Measurements from ENCODE around the gene ATP5PB.

ATP5PB gene

DNA sequence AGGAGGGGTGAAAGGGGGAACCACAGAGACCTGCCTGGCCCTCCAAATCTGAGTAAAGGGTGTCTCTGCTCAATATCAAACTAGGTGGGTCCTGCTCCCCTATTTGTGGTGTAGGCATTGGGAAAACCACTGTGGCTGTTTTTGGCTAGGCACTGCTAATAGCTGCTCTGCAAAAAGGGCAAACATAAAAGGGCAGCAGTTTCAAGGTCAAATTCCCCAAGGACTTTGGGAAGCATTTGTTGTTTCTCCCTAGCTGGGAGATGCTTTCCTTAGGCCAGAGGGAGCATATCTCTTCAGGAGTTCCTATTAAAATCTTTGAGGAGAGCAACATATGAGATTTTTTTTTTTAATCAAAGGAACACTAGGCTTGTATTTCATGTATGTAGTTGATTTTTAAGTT is 26.9 kb downstream of the ATP5PB start:
- no peak for DNase-seq

DNA sequence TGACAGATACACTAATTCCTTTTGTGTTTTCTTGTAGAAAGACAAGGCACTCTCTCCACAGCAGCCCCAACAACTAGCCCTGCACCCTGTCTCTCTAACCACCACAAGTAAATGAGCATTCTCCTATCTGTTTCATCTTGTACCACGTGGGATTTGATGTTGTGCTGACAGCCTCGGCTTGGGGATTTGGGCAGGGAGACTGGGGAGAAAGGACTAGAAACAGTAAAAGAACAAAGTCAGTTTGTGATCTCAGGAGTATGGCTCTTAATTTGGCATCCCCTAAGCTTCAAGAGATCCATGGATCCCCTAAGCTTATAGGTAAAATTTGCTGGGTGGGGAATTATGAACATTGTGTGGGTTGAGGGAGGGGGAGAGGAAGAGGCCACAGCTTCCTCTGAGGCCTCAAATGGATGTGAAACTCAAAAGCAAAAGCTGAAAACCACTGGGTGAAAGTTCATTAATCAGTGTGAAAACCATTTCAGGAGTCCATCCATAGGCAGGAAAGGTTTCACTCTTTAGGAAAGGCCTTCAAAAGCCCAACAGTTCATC is 27.6 kb downstream of the ATP5PB start:
- DNase-seq: no peak

DNA sequence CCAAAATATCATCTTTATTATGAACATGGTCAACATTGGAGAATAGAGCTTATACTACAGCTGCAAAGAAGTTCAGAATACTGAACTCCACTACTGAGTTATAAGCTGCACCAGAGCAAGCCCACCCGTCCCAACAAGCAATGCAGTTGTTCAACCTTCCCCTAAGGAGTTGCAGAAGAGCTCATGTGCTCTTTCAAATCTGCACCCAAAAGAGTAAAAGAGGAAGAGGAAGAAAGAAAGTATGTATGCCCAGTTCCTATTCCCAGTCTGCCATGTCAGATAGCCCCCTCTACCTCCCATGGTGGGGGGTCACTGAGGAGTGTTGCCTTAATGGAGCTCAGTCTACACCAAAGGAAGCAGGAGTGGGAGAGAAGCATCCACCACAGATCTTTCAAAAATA is 31.4 kb downstream of the ATP5PB start:
- no peak for DNase-seq

DNA sequence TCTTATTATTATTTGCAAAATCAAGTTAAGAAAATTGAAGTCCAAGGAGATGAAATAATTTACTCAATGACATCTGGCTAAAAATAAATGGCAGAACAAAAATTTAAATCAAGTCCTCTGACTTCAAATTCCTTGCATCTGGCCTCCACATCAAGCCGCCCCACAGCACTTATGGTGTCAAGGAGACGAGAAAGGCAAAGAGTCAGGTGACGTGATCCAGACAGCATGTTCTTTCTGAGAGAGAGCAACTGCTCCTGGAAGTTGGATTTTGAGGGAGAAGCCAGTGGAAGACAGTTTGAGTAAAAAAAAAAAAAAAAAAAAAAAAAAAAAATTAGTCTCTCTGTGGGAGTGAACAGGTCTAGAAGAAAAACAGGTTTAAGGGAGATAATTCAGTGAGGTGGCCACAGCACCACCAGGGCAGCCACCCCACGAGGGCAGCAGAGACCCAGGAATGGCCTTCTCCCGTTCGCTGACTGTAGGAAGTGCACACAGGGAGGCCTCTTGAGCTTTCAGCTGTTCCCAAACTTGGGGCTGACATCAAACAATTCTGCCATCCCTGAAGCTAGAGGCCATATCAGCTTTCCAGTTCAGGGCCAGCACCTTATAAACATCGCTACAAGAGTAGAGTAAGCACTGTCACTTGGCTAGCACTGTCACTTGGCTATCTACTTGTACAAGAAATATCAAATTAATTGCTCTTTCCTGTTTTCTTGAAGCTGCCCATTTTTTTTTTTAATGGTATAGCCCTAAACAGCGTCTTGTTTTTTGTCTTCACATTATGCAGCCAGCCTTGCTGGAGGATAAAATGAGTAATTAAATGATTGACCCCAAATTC is 32.3 kb downstream of the ATP5PB start:
- DNase-seq: peak; percentile 35 to 78 (median 52)

DNA sequence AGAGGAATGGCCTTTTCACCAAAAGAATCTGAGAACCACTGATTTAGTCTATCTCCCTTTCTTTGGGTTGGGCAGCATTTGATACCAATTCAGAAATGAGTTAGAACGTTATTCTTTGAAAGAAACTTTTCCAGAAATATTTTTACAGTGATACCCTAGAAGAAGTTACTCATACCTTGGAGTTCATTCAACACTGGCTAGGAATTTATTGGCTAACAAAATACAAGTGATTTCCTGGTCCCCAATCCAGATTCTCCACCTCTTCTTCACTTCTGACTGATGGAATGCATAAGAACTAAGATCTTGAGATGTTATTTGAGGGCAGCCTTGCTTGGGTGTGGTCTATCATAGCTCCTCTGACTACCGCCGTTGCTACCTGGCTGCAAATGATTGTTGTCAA is 33.9 kb downstream of the ATP5PB start:
- DNase-seq: no peak

DNA sequence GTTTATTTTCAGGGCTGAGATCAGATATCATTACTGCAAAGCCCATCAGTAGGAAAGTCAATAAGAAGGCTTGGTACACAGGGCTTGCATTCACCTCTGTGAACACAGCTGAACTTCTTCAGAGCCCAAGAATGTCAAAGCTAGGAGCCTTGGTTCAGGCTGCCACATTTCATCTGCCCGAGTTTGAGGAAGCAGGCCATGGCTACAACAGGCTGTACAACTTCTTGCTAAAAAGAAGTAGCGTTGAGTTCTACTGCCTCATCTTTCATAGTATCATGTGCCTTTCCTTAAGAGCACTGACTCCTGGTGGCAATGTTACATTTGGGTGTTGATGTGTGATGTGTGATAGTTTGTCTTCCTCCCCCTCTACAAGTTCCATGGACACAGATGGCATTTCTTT is 34.6 kb downstream of the ATP5PB start:
- DNase-seq: no peak

DNA sequence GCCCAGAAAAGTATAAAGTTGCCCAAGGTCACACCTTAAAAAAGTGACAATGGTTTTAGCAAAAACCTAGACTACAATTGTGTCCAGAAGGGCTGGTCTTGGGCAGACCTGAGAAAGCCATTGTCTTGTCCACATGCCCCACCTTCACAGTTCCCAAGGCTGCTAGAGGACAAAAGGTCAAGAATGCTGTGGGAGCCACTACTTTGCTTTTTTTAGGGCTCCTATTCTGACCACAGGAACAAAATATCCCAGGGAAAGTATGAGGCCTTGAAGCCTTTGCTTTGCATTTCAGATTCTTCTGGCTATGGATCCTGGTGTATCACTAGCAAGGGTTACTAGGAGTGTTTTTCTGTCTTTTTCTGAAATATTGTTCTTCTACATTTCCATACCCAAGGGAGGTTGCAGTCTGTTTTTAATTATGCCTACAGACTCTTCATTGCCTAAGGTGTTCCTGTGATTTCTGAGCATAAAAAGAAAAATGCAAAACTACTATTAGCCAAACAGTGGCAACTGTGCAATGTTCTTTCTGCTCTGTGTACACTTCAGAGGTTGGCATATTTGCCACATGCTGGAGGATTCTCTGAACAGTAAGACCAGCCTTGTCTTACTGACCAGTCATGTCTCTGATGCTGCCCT is 35.2 kb downstream of the ATP5PB start:
- DNase-seq: no peak

DNA sequence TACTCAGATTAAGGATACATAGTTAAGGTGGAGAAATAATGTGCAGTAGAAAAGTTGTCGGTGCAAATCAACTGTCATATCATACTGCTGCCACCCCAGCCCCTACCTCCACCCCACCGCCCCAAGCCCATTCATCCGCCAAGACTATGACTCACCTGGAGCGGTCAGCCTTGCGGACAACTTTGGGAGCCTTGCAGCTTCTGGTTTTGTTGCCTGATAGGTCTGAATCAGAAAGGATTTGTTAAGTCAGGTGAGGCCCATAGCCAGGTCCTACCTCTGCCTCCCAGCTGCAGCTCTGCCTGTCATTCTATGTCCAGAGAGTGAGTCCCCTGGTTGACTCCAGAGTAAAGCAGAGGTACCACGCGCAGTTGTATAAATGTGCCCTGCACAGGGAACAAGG is 37.2 kb downstream of the ATP5PB start:
- no peak for DNase-seq

DNA sequence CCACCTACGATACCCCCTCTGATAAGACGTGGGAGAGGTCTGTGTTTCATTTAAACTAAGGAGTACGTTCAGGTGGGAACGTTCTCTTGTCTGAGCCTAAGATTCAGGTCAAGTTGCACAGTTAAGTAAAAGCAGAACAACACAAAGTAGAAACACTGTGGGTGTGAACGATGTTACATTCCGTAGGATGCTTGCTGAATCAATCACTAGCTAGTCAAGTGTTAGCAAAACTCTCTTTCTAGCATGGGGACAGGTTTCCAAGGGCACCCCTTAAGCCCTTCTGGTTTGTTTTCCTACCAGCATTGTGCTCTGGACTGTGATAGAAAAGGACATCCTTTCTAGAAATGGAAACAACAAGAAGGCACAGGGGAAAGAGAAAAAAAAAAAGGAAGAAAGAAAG is 37.9 kb downstream of the ATP5PB start:
- DNase-seq: no peak

DNA sequence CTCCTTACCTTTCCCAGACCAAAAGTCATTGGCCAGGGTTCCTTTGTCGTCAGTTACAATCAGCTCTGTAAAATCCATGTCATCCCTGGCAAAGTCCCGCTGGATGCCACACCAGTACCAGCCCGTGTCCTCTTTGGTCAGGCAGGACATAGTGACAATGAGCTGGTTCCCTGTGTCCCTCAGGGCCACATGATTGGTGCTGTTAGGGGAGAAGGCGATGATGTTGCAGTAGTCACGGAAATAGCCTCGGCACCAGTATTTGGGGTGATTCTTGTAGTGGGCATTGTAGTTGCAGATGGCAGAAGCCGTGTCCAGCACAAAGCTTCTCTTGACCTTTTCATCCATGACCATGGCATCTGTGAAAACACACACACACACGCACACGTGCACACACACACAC is 39.4 kb downstream of the ATP5PB start:
- DNase-seq: no peak

DNA sequence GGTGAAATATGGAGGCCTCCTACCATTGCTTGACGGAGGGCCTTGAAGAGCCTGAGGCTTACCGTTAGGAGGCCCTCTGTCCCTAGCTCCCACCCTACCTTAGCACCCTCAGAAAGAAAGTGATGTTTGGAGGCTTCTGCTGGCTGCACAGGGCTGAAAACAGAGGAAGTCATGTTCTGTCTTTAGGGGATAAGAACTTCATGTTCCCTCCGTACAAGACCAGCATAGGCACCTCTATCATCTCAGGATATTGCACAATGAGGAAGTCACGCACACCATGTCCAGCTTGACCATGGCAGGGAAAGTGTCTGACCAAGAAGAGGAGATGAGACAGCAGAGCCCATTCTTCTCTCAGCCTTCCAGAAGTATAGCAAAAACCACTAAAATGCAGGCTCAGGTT is 40.3 kb downstream of the ATP5PB start:
- no peak for DNase-seq

DNA sequence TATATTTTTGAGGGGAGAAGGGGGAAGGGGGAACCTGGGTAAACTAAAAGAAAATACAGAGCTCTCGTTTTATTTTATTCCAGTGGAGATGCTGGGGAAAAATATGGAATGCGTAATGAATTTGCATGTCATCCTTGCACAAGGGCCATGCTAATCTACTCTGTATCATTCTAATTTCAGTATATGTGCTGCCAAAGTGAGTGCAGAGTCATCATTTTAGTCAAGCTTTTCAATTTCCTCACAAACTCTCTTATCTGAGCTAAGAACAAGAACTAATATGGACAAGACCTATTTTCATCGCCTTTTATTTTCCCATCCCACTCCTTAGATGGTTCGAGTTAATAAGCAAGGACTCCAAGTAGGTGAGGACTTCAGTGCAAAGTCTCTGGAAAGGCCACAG is 41.0 kb downstream of the ATP5PB start:
- DNase-seq: no peak

DNA sequence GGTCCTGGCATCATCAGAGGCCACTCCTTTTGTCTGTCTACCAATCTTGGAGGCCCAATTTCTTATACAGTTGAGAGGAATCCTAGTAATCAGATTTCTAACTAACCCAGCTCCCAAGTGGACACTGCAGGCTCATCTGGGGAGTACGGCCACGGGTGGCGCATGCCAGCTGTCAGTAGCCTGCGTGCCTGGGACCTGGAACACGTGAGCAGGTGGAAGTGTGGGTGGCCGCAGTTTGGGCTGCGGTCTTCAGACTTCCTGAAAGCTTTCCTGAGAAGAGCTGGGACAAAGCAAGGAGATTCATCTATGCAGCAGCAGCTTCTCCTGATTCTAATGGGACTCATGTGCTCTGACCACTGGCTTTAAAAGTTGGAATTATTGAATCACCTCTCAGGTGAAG is 41.8 kb downstream of the ATP5PB start:
- DNase-seq: no peak

DNA sequence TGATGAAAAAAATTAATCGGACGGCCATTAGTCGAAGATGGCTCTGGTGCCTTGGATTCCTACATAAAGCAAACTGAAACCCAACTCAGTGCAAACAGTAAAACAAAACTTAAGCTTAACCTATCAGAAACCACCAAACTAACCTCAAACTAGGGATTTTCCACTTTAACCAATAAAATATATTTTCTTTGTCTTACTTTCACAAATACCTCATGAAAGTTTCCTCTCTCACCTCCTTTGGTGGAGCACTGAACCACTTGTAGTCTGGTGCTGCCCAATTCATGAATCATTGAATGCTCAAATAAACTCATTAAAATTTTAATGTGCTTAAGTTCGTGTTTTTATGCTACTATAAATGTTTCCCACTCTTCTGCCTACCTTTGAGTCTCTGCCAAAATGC is 47.1 kb downstream of the ATP5PB start:
- DNase-seq: no peak

DNA sequence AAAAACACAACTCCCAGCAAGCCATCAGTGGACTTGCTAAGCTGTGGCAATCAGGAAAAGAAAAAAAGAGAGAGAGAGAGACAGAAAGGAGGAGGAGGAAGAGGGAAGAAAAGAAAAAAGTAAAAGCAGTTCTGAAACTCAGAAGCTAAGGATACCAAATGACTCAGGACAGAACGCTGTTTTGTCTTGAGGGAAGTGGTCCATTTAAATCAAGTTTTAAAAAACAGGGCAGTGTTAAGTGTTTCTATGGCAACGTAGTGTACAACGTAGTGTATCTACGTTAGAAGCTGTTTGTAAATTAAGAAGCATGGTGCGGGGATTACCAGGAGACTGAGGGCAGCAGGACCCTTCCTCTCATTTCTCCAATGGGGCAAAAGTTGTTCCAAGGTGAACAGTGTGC is 48.3 kb downstream of the ATP5PB start:
- no peak for DNase-seq

DNA sequence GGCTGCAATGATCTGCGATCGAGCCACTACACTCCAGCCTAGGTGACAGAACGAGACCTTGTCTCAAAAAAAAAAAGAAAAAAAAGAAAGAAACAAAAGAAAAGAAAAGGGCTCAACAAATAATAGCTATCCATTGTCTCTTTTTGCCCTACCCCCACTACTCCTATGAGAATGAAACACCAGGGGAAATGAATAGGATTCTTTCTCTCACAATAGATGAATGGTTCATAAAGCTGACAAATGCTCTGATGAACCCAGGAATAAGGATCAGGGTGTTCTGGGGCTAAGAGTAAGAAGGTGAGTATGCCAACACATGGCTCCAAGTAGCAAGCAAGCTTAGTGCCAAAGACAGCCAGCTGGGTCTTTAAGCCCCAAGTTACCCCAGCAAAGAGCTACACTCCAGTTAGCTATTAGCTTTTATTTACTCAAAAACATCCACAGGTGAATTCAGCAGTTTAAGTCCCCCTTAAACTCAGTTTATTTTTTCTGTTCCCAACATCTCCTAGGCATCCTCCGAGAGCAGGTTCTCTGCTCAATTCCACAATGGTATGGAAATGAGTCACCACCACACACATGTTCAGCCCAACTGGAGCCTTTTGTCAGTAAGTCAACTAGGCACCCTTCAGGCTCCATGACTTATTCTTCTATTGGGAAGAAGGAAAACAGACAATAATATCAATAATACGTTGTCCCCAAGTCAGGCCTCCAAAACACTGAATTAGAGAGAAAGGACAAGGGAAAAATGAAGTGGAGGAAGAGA is 49.9 kb downstream of the ATP5PB start:
- no peak for DNase-seq

DNA sequence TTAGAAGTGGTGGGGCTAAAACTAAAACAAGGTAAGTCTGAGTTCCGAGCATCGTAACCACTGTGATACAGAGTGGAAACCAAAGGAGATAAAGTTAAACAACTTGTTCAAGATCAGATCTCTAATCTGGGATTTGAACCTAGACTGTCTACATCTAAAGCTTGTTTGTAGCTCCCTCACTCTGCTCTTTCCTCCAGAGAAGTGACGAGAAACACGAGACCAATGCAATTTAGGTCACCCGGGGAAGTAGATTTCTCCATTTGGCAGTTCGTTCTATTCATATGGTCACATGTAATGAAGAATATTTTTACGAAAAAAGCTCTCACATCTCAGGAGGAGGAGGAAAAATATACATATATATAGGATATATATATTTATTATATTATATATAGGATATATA is 52.4 kb downstream of the ATP5PB start:
- no peak for DNase-seq

DNA sequence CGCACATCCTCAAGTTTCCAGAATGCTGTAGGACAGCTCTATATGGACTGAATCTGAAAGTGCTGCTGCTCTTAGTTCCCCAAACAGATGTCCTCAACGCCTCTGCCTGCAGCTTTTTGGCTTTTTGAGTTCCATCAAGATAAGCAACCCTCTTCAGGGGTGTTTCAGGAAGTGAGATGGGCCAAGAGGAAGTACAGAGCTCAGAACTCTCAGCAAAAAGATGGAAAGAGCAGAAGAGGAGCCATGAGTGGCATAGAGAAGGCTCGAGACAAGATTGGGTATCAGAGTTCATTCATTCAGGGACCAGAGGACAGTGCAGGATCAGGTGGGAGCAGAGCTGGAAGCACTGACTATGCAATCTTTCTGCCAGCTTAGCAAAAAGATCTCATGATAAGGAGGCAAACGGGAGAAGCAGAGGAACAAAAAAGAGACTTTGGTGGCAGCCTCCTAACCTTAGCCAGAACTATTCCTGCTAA is 54.4 kb downstream of the ATP5PB start, which contains the start of the genes ADORA3 and TMIGD3:
ADORA3 (minus strand) TSS at position 49 of the 476 bp plus-strand sequence. CDS start 279 bp downstream, outside the sequence.
TMIGD3 (minus strand) TSS at position 49 of the 476 bp plus-strand sequence. CDS start 279 bp downstream, outside the sequence.
- no peak for DNase-seq

DNA sequence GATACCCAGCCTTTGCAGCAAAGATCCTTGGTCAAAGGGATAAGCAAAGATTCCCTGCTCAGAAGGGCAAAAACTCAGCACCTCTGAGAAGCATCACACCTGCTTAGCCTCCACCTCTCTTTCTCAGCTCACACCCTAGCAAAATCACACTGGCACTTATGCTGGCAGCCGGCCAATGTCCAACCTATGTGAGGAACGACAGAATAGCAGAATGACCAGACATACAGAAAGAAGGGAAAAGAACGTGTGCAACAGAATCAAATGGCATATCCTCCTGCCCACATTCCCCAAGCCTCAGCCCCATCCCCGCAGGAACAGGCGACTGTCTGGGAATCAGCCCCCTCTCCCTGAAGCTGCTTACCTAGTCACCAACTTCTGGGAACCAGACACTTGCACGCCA is 54.8 kb downstream of the ATP5PB start:
- DNase-seq: no peak

DNA sequence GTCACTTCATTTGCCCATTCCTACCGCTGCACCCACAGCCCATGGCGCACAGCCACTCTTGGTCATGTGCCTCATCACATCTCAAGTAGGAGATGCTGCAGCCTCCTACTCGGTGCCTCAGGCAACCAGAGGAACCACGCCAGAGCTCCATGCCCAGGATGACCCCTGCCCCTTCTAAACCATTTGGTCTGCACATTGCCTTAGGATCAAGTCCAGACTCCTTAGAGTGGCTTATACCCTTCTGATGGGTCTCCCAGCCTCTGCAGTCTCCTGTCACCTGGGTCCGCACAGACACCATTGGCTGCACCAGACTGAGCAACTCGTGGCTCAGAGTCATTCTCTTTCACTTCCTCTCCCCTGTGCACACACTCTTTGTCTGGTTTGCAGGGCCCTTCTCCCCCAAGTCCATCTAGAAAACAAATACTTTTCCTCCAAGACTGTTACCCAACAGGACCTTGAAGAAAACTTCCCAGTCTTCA is 56.4 kb downstream of the ATP5PB start:
- no peak for DNase-seq

DNA sequence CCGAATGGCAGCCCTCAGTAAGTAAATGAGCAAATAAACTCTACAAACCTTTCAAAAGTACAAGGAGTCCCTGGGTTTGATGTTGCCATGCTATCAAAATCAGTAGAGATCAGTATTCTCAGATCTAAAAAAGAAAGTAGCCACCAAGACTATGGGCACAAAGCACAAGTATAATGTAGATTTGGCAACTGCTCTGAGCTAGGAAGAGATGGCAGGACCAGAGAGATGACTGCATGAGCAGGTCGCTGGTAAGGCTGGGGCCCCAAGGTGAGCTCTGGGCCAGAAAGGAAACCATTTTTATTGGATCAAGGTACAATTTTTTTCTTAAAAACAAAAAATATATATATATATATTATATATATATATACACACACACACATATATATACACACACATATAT is 57.3 kb downstream of the ATP5PB start:
- DNase-seq: no peak

DNA sequence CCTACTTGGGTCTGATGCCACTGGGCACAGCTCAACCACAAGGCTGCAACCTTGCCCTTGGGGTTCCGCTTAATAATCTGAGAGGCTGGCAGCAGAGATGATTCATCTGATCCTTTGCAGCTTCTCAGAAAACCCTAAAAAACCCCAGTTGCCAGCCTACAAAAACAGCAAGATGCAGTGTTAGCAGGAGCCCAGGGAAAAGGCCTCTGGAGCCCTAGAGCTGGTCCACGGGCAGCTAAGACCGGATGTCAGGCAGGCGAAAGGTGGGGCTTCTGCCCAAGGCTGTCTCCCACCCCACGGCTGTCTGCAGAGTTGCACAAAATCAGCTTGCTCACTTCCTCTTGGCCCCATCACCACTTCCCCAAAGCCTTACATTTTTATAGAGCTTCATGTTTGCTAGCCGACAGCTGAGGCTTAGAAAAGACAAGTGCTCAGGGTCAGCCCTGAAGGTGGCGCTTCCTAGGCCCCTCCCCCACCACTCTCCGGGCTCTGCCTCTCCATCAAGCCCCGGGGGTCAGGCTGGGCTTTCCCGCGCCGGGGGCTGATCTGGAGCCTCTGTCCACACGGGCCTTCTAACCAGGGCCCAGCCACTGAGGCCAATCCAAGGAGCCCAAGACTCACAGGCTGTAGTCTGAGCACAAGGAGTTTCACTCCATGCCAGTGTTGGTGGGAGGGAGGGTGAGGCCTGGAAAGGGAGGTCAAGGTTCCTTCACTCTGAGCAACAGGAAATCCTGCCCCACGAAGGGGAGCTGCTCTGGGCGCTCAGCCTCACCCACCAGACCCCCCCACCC is 58.3 kb downstream of the ATP5PB start:
- DNase-seq: peak in 2 of 3 experiments; percentile 87 to 88

Measured in NCI-H1417 (cell line).